Measurements from ENCODE around the gene CELF4.

CELF4 gene

DNA sequence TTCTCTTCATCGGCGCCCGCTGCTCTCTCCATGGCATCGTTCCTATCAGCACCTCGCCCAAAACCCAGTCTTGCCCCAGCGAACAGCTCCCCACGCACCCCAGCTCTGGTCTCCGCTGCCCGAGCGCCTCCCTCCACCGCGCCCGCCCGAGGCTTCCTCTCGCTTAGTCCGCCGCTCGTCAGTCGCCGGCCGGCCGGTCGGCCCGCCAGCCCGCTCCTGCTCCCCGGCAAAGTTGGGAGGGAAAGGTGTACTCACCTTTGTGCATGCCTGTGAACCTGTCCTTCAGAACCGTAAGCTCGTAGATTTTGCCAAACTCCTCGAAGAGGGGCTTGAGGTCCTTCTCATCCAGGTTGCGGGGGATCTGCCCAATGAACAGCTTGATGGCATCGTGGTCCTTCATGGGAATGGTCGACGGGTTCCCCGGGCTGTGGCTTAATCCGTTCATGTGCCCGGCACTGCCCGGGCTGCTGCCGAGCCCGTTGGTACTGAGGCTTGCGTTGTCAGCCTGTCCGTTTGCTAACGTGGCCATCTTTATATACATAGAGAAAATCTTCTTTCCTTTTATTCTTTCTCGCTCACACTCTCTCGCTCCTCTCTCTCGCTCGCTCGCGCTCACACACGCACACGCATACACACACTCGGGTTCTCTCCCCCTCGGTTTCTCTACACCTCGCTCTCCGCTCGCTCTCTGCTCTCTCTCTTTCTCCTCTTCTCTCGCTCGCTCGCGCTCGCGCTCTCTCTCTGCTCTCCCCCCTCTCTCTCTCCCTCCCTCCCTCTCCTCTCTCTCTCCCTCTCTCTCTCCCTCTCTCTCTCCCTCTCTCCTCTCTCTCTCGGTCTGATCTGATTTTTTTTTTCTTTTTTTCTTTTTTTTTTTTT is at the start of gene CELF4:
CELF4 (minus strand) TSS at position 698 of the 876 bp plus-strand sequence.
- peak within 1 kb of the TSS; percentile 84 for H3K4me3 ChIP-seq (ENCODE audit: low read depth, low read length)

DNA sequence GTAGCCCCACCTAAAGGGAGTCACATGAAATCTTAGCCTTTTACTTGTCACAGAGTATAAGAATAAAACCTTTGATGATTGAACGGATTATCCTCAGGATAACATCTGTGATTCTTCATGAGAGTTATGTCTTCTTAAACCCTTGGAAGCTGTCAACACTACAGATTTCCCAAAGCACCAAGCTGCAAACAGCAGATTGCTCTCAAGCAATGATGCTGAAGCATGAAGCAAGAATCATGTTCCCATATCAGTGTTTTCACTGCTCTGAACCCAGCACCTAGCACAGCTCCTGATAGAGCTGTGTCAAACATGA is 47.6 kb upstream of the CELF4 start:
- H3K4me3 ChIP-seq (ENCODE audit: low read depth, low read length), result no peak overlapping the region

DNA sequence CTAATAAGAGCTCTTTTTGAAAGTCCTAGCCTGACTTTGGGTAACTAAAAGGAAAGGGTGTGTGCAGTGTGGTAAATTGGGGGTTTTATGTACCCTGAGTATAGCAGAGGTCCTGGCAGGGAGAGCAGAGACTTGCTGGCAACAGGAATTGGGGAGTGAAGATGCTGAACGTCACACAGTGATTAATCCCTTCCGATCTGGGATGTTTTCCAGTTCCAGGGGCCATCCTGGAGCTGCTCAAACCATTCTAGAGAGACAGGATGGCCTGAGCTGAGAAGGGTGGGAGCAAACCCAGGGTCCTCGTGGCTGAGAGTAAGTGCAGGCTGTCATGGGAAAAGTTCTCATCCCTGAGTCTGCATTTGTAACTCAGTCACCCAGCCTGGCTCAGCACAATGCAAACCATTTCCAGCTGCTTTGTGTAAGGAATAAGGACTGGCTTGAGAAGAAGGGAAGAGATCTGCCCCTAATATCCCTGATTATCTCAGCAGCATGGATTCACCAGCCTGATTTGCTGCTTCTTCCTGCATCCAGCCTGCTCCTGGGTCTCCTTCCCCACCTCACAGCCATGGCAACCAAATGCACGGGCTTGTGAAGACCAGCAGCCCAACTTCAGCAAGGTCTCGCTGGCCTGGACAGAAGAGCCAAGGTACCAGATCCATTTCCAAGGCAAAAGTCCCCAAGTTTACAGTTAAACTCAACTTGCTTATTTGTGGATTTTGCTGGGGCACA is 47.1 kb upstream of the CELF4 start:
- no peak overlapping the region for H3K4me3 ChIP-seq (ENCODE audit: low read depth, low read length)

DNA sequence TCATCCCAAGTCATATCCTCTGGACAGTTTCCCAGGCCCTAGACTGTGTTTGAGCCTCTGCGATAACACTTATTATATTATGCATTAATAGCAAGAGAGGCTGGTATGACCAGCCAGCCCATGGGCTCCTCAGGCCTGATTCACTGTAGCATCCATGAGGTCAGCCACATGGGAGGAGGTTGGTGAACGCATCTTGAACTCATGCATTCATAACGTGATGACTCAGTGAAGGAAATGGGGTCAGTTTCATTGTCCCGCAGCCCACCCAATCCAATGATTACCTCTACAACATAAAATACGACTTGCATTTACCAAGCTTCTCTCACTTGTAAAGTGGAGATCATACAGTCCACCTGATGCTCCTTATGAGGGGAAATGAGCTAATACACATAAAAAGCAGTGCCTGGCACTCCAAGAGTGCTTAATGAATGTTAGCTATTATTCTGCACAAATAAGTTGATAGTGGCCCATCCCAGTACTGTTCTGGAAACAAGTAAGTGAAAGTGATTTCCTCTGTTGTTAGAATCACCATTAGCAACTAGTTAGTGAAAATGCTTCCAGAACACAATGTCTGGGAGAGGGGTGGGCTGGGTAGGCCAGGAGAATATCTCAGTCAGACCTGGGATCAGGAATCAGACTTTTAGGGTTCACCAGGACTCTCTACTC is 46.1 kb upstream of the CELF4 start:
- no peak overlapping the region for H3K4me3 ChIP-seq (ENCODE audit: low read depth, low read length)

DNA sequence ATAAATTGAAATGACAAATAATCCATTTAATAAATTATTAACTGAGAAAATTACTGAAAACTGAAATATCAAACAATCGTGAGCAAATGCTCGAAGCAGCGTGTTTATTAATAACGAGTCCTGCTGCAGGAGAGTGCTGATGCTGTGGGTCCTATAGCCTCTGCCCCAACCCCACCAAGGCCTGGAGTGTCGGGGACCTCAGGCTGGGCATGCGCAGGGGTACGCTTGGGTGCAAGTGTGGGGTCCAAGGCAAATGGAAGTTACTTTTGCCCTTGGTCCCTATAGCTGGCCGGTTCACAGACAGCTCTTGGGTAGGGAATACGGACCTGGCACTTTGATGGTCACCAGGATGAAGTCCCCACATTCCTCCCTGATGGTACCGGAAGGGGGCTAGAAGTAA is 43.3 kb upstream of the CELF4 start:
- no peak overlapping the region for H3K4me3 ChIP-seq (ENCODE audit: low read depth, low read length)

DNA sequence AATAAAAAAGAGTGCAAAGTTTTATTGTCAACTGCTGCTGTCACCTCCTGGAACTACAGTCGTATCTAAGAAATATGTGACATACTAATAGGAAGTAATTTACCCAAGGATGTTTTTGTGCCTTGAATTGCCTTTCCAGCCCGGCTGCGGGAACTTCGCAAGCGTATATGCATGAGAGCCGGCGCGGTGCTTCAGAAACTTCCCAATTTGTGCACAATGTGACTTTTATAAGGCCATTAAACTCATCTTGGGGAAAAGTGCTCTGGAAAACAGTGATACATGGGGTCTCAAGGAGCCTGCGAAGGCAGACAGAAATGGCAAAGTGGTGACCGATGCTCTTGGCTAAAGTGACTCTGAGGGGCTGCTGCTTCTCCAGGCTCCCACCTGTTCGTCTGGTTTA is 41.7 kb upstream of the CELF4 start:
- H3K4me3 ChIP-seq (ENCODE audit: low read depth, low read length), result no peak overlapping the region

DNA sequence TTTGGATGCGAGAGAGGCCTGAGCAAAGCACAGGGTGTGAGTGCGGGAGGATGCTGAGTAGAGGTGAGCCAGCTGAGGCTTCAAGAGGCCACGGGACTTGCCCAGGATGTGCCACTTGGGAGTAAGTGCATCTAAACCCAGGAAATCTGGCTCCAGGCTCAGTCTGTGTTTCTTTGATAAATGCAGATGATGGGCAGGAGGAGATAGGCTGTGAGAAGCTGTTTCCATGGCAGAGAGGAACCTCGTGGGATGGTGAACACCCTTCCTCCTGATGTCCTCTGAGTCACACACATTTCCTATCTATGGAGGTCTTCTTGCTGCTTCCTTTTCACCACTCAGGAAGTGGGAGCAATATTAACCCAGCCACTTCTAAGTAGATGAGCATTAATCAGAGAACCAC is 38.4 kb upstream of the CELF4 start:
- no peak overlapping the region for H3K4me3 ChIP-seq (ENCODE audit: low read depth, low read length)

DNA sequence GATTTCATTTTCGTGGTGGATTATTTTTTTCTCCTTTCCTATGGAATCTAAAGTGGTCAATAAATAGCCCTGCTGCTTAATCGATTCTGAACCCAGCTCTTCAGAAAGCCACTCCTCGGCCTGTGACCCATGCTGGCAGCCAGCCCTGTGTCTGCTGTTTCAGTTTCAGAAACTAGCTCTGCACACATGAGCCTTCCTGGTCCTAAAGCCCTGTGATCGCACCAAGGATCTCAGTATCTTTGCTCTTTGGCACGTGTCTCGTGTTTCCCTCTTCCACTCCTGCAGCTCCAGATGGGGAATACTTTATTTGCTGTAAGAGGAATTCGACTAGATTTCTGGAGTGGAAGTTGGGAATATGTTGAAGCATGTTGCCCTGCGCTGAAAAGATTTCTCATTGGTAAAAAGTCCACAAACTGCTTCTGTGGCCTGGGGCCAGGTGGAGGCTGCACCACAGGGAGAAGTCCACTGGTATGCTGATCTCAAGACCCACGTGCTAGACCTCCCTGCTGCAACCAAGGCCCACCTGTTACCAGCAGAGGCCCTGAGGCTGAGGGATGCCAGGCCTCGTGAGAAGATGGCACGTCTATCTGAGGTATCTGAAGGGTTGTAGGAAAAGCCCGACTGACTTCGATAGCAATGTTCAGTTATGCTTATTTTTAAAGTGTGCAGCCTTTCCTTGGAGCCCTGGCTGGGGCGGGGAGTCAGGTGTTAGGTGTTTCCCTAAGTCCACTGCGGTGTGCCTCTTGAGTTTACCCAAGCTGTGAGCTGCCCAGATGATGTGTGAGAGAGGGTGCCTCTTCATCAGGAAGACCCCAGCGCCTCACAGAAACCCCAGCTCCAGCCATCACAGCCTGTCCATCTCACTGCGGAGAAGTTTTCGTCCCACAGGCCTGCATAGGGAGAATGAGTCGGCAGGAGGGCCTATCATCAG is 33.6 kb upstream of the CELF4 start:
- H3K4me3 ChIP-seq (ENCODE audit: low read depth, low read length), result no peak overlapping the region

DNA sequence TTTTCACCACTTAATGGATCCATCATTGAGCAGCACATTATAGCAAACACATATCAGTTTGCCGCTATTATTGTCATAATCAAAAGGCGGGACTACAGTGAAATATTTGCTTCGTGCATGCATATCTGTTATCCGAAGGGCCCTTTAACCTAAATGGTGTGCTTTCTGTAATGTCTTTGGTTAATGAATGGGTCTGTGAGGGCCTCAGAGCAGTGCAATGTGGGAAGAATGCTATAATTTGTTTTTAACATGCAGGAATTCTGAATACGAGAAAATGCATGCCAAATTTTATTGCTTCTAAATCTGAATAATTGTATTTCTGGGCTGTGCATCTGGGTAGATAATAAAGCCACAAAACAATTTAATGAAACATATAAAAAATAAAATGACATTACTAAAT is 32.8 kb upstream of the CELF4 start:
- no peak overlapping the region for H3K4me3 ChIP-seq (ENCODE audit: low read depth, low read length)

DNA sequence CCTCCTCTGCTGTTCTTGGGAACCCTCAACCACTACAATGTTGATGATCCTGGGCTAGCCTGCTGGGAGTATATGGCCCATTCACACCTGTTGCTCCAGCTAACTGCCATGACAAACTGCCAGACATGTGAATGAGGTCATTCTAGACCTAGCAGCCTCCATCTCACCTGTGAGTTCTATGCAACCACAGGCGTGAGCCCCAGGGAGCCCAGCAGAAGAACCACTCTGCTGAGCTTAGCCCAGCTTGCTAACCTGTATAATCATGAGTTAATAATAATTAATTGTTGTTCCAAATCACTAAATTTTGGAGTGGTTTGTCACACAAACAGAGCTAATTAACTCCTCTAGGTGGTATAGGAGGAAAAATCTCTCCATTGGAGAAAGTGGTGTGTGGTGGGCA is 24.7 kb upstream of the CELF4 start:
- H3K4me3 ChIP-seq (ENCODE audit: low read depth, low read length), result no peak overlapping the region

DNA sequence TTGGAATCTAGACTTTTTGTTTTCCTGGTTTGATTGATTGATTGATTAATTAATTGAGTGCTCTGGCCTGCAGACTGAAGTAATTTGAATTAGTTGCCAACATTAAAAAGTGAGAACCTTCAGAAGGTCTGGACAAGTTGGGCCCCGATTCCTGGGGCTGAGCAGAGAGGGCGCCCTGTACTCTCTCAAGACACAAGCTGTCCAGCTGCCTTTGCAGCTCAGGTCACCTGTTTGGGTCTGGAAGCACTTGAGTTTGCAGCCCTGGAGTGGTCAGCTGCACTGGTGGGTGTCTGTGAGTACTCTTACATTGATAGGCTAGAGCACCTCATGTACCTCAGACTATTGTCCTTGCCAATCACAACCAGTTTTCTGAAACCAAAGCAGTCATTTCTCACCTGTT is 22.7 kb upstream of the CELF4 start:
- H3K4me3 ChIP-seq (ENCODE audit: low read depth, low read length), result no peak overlapping the region

DNA sequence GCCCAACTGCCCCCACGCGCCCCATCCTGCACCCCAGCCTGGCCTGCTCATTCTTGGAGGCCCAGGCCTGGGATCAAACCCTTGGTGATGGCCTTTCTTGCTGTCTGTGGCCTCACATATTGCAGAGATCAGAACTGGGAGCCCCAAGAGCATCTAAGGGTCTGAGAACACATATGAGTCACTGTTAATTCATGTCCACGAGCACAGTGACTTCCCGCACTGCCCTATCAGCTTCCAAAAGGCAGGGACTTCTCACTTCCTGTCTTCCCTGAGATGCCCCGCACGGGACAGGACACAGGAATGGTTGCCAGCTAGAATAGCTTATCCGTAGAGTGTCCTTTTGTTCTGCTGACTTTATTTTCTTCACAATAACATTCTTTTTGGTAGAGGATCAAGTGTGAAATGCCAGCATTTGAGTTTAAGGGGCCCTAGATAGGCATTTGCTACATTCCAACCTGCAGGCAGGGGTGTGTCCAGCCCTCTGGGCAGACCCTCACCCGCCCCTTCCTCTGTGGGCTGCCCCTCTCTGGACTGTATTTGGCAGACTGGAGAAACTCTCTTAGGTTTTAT is 21.1 kb upstream of the CELF4 start:
- no peak overlapping the region for H3K4me3 ChIP-seq (ENCODE audit: low read depth, low read length)

DNA sequence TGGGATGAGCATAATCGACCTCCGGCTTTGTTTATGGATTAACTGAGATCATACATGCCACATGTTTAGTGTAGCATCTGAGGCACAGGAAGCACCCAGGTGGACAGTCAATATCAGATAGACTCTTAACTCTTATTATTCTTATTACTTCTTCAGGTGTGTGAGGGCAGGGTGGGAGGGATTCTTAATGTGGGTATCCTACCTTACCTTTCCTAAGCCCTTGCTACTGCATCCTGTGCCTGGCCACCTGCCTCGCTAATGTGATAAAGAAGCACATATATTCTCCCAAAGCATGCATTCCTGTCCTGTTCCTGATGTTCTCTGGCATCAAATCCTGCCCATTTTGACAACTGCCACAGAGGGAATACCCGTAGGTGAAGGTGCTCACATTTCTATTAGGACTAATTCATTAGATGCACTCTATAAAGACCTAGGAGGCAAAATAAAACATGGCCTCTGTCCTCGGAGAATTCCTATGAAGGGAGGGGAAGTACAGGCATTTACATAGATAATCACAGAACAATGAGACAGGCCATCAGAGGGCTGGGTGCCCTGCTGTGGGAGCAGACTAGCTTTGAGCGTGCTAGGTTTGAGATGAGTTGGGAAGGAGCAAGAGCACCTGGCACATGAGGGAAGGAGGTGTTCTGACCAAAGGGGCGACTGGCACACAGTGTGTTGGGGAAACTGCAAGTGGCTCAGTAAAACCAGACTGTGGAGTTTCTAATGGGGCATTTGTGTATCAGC is 19.5 kb upstream of the CELF4 start:
- no peak overlapping the region for H3K4me3 ChIP-seq (ENCODE audit: low read depth, low read length)

DNA sequence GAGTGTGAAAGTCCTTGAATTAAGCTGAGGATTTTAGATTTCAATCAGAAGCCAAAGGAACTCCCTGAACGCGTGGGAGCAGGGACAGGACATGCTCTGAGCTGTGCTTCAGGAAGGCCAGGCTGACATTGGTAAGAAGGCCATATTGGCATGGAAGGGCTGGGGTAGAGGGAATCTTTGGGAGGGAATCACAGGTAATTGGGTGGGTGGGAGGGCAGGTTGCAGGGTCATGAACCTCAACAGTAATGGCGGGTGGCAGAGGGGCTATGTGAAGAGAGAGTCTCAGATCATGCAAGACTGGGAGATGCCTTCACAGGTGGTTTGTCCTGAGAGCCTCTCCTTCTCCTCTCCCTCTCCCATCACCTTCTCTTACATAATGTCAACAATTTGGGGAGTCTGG is 18.6 kb upstream of the CELF4 start:
- no peak overlapping the region for H3K4me3 ChIP-seq (ENCODE audit: low read depth, low read length)

DNA sequence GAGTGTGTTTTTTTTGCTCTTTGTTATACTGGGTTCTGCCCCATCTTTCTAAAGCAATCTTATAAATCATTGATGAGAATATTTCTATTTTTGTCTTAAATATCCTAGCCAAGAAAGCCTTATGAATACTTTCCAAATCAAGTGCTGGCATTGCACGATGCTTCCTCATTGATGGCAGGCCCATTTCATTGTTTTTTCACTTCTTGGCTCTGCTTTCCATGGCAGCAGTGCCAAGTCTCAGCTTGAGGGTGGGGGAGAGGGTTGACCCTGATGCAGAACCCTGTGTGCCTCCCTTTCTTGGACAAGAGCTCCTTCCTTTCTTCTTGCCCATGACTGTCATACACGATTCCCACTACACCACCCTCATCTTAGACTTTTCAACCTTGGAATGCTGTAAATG is 16.7 kb upstream of the CELF4 start:
- H3K4me3 ChIP-seq (ENCODE audit: low read depth, low read length), result no peak overlapping the region

DNA sequence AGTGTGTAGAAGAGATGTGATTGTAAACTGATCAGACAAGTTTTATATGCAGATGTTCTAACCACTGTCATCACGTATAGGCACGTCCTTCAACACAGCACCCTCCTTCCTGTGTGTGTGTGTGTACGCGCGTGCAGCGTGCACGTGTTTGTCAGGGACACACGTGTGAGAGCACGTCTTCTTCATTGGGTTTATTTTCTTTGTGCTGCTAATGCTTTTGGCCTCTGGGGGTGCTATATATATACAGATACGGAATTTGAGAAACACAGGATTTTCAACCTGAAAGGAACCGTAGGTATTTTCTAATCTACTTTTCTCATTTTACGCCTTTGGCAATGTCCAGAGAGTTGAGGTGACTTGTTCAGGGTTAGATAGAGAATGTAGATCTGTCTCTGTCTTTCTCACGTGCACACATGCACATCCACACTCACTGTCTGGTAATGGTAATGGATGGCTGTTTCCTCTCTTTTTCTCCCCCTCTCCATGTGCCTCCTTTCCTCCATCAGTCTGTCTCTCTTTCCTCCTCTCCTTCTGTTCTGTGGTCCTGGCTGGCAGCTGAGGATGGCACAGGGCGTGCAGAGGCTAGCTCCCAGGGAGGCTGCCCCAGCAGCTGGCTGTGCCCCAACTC is 13.4 kb upstream of the CELF4 start:
- no peak overlapping the region for H3K4me3 ChIP-seq (ENCODE audit: low read depth, low read length)

DNA sequence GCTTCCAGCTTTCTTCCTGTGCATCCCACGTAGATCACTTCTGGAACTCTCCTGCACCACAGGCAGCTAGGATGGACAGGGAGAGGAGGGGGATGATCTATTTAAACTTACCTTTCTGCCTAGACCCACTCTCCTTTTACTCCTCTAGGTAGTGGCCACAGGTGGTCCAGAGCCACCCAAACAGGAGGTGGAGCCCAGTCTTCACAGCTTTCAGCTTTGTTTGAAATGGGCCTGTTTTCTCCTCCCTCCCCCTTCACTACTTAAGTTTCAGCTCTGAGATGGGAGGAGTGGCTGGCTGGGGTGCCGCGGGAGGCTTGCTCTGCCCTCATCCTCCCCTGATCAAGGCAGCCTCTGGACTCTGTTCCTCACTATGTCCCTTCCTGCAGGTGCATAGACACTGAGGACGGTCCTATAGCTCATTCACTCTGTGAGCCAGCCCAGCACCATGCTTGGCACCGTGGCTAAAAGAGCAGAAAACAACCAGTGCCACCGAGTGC is 12.6 kb upstream of the CELF4 start:
- no peak overlapping the region for H3K4me3 ChIP-seq (ENCODE audit: low read depth, low read length)

DNA sequence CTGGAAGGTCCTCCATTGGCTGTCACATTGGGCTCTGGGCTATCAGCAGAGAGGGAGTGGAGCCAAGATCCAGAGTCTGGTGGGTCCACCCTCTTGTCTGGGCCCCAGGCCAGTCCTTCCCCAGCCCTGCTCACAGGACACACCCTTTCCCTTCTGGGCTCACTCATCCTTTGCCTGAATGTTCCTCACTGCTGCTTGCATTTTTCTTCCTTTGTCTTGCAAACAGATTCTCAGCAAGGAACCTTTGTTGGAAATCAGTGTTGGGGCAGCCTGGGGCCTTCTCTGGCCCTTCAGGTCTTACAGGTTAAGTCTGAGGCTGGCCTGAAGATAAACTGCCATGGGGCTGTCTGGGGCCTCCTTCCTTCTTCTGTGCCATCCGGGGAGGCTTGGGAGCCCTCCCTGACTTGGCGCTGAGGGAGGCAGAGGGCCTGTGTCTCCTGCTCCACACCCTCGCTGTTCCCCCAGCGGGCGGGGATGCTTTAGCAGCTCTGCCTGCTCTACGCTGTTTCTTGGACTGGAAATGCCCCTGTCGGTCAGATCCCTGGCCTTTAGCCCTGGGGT is 11.5 kb upstream of the CELF4 start:
- no peak overlapping the region for H3K4me3 ChIP-seq (ENCODE audit: low read depth, low read length)

DNA sequence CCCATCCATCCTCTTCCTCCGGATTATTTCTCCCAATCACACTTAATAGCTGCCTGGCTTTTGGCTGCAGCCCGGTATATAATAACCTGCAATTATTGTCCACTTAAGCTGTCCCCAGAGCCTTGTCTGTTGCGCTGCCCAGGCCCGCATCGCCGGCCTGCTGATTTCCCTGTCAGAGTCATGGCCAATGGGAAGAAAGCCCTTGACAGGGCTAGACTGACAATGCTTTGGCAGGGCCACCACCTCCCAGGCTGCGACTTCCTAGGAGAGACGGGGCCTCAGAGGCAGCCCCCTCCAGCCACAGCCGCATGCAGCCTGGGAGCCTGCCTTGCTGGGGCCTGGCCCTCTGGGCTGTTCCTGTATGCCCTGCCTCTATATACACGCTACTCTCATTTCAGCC is 10.0 kb upstream of the CELF4 start:
- H3K4me3 ChIP-seq (ENCODE audit: low read depth, low read length), result no peak overlapping the region

Measured in iPS-11a (cell line).